ENCODE data around the gene PAXIP1.
"Not testable (repeated sequence)": the region's sequence is repeated elsewhere in the genome, so short reads cannot be mapped to it uniquely, and the experiment has no call there.

Gene PAXIP1

DNA sequence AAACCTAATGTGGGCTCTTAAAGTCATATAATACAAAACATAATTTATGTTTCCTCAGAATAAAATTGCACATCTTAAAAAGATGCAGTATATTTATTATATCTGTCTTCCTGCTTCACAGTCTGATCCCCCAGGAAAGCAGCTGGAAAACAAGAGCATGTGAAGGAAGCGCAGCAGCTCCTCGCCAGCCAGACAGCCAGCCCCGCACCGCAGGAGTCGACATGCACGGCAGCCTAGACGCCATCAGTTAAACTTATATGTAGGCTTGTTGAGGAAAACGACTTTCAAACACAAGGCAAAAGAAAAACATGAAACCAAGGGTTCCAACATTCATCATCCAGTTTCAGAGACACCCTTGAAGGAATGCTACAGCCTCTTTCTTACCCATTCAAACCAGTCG is 59.0 kb downstream of the PAXIP1 start:
- no peak for DNase-seq (ENCODE audit: low read depth)

GRCh38 chr7:154942691-154943090 is 60.2 kb downstream of the PAXIP1 start:
- no peak for DNase-seq (ENCODE audit: low read depth)

DNA sequence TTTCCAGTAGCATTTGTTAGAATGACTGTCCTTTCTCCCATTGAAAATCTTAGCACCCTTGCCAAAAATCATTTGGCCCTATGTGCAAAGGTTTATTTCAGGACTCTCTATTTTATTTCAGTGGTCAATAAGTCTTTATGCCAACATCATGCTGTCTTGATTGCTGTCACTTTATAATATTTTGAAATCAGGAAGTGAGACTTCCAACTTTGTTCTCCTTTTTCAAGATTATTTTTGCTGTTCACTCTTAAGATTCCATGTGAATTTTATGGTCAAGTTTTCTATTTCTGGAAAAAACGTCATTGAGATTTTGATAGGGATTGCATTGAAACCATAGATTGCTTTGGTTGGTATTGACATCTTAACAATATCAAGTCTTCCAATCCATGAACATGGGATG is 65.1 kb downstream of the PAXIP1 start:
- DNase-seq (ENCODE audit: low read depth), result no peak

DNA sequence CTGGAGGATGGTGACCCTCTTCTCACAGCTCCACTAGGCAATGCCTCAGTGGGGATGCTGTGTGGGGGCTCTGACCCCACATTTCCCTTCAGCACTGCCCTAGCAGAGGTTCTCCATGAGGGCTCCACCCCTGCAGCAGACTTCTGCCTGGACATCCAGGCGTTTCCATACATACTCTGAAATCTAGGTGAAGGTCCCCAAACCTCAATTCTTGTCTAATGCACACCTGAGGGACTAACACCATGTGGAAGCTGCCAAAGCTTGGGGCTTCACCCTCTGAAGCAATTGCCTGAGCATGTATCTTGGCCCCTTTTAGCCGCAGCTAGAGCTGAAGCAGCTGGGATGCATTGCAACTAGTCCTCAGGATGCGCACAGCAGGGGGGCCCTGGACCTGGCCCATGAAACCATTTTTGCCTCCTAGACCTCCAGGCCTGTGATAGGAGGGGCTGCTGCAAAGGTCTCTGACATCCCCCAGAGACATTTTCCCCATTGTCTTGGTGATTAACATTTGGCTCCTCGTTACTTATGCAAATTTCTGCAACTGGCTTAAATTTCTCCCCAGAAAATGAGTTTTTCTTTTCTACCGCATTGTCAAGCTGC is 68.5 kb downstream of the PAXIP1 start:
- not testable (repeated sequence) for DNase-seq (ENCODE audit: low read depth)

DNA sequence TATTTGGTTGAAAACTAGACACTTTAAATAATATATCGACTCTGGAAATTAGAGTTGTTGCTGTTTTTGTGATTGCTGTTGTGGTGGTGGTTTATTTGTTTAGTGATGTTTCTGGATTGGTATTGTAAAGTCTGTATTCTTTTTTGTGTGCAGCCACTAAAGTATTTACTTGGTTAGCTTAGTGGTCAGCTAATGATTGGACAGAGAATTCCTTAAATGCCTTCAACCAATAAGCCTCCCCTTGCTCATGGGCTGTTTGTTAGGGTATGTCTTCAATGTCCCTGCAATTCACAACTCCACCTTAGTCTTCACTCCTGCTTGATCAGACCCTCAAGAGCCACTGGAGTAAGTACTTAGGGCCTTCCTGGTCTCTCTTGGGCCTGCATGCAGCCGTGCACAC is 71.0 kb downstream of the PAXIP1 start:
- peak; percentile 5 for DNase-seq (ENCODE audit: low read depth)

DNA sequence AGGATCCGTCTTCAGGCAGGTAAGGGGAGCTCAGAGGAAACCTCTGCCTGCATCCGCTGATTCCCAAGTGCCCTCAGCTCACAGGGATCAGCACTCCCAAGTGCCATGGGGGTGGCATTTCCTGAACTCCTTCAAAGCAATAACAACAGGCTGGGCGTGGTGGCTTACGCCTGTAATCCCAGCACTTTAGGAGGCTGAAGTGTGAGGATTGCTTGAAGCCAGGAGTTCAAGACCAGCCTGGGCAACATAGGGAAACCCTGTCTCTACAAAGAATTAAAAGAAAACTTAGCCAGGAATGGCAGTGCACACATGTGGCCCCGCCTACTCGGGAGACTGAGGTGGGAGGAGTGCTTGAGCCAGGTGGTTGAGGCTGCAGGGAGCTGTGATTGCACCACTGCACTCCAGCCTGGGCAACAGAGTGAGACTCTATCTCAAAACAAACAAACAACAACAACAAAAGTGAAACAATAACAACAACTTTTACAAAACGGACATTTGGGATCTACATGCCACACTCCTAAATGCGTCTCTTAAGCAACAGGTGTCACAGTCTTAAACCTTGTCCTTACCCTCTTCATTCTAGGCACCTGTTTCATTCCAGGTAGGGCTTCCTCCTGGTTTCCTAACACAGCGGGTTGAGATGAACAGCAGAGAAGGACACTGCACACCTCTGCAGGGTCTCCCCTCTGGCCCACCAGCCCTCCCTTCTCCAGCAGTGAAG is 73.8 kb downstream of the PAXIP1 start:
- DNase-seq (ENCODE audit: low read depth), result no peak

GRCh38 chr7:154928136-154929005 is 74.6 kb downstream of the PAXIP1 start:
- peak; percentile 90 for DNase-seq (ENCODE audit: low read depth)

DNA sequence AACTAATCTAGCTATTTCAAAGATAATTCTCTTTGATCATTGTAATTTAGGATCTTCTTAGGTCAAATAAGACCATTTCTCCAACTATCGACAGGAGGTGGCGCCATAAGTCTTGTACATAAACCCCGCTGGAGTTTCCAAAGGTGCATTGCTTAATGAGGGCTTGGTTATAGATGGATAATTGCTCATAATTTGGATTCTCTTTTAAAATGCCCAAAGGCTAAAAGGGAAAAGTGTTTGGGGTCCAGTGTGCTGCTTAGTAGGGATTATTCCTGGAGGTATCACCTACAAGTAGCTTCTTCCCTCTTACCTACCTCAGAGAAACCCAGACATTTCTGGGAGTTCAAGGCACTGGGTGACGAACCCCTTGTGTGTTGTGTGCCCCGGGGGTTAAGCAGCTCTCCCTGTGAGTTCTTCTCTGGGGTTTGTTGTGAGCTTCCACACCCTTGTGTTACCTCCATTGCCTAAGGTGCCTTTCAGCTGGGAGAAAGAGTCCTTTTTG is 75.2 kb downstream of the PAXIP1 start:
- DNase-seq (ENCODE audit: low read depth), result peak; percentile 93

DNA sequence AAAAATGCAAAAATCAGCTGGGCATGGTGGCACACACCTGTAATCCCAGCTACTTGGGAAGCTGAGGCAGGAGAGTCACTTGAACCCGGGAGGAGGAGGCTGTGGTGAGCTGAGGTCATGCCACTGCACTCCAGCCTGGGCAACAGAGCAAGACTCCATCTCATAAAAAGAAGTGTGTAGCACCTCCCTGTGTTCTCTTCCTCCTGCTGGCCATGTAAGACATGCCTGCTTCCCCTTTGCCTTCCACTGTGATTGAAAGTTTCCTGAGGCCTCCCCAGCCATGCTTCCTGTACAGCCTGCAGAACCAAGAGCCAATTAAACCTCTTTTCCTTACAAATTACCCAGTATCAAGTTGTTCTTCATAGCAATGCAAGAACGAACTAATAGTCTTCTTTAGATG is 80.5 kb downstream of the PAXIP1 start:
- DNase-seq (ENCODE audit: low read depth), result not testable (repeated sequence)

DNA sequence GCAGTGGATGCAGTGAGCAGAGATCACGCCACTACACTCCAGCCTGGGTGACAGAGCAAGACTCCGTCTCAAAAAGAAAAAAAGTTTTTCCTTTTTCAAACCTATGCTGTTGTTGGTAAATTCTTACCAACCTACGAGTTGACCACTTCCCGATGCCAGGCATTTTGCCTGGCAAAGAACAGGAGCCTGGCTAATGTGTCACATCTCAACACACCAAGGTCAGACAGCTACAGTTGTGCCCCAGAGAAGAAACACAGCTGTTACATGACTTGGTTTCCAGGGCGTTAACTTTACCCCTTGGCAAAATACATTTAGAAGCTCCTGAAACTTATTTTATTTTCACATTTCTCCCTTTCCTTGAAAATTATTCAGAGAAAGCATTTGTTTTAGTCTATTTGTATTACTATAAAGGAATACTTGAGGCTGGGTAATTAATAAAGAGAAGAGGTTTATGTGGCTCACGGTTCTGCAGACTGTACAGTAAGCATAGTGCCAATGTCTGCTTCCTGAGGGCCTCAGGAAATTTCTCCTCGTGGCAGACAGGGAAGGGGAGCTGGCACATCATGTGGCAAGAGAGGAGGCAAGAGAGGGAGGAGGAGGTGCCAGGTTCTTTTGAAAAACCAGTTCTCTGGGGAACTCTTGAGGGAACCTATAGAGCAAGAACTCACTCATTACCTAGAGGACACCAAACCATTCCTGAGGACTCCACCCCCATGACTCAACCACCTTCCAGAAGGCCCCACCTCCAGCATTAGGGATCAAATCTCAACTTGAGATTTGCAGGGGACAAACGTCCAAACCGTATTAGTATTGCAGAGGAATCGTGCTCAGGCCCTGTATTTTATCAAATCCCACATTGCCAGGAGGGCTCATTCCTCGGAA is 83.3 kb downstream of the PAXIP1 start:
- no peak for DNase-seq (ENCODE audit: low read depth)

DNA sequence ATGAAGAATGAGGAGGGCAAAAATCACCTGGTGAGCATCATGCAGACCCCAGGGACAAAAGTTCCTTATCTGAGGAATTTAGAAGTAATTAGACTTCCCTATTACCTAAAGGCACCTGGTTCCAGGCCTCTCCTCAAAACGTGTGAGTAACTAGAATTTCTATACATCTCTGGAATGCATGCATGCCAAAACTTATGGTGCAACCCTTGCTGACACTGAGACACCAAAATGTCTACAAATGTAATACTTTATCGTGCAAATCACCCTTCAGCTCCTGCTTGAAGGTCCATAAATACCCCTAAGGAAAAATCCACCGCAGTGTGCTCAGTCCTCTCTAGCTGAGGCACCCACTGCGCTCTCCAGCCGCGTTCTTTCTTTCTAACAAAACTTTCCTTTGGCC is 84.2 kb downstream of the PAXIP1 start:
- DNase-seq (ENCODE audit: low read depth), result no peak

GRCh38 chr7:154918266-154918665 is 84.7 kb downstream of the PAXIP1 start:
- no peak for DNase-seq (ENCODE audit: low read depth)

GRCh38 chr7:154917808-154918160 is 85.1 kb downstream of the PAXIP1 start:
- DNase-seq (ENCODE audit: low read depth), result no peak

DNA sequence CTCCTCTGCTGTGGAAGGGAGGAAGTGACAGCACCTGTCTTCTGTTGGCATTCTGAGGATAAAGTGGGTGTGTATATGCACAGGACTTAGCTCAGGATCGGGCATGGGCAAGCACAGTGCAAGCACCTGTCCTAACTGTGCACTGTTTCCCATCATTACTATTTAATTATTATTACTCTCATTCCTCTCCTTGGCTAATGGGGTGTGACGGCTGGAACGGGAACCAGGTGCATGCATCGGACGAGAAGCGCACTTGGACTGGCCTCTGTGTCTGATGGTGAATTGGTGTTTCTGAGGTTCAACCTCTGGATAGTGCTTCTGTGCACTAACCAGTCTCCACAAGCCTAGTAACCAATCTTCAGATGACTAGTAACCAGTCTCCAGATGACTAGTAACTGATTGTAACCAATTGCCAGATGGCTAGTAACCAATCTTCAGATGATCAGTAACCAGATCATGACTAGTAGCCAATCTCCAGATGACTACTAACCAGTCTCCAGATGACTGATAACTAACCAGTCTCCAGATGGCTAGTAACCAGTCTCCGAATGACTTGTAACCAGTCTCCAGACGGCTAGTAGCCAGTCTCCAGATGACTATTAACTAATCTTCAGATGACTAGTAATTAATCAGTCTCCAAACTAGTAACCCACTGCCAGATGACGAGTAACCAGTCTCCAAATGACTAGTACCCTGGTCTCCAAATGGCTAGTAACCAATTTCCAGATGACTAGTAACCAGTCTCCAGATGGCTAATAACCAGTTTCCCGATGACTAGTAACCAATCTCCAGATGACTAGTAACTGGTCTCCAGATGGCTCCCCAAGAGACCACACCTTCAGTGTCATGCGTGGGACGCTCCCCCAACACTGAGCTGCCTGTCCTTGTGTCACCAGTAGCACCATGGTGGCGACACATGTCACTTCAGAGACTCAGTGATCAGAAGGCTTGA is 85.8 kb downstream of the PAXIP1 start:
- no peak for DNase-seq (ENCODE audit: low read depth)

- DNase-seq (ENCODE audit: low read depth), result no peak
Observed at GRCh38 chr7:154916381-154916780, 86.5 kb downstream of the PAXIP1 start.

GRCh38 chr7:154915600-154915999 is 87.3 kb downstream of the PAXIP1 start:
- no peak for DNase-seq (ENCODE audit: low read depth)

DNA sequence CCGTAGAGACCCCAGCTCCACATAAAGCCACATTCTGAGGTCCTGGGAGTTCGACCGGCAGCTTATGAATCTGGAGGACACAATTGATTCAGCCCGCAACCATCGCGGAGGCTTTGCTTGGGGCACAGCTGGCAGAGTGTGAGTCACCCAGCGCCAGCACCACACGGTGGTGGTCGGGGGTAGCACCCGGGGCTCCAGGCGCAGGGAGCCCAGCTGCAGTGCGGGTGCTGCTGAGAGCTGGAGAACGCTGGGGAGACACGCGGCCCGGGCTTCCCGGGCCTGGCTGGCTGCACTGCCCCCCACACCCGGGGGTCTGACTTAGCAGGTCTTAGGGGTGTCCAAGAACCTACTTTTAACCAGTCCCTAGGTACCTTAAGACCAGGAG is 87.9 kb downstream of the PAXIP1 start:
- no peak for DNase-seq (ENCODE audit: low read depth)

- no peak for DNase-seq (ENCODE audit: low read depth)
Observed at GRCh38 chr7:154914308-154914995, 88.5 kb downstream of the PAXIP1 start.

GRCh38 chr7:154913638-154914307 is 89.2 kb downstream of the PAXIP1 start:
- DNase-seq (ENCODE audit: low read depth), result peak; percentile 54
